Measurements from ENCODE around the gene GZMB.

DNA sequence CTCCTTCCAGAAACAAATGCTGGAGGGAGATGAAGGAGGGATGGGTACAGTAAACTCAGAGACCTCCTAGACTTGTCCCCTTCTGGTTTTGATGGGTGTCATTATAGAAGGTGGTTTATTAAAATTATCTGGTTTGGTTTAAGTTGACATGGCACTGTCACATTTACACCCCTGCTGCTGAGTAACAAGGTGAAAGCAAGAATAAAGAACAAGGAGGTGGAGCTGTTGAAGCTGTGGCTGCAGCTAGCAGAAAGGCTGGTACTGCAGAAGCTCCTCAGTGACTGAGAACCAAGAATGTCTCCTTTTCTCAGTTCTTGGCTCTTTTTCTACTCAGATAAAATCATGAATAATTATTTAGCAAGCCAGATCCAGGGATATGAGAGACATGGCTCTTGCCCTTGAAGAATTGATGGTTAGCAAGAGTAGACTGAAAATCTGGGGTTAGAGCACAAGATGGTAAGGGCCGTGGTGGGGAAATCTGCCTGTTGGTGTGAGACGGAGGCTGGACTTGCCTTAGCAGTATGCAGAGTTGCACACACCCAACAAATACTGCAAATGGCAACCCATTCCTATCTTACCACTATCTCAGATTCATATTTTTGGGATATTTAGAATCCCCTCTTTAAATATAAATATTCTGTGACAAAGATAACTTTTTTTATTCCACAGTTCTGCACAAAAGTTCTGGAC, 24.2 kb downstream of the GZMB start, which contains the start of gene GZMH:
- TF ChIP-seq POLR2A (IDR thresholded peaks at IDR 0.05; ENCODE audit: low read length): no peak
- TF ChIP-seq GATA1 (IDR thresholded peaks at IDR 0.05; ENCODE audit: low read depth, low read length): no peak
